ENCODE measurements around the gene PELI2.

Gene PELI2

DNA sequence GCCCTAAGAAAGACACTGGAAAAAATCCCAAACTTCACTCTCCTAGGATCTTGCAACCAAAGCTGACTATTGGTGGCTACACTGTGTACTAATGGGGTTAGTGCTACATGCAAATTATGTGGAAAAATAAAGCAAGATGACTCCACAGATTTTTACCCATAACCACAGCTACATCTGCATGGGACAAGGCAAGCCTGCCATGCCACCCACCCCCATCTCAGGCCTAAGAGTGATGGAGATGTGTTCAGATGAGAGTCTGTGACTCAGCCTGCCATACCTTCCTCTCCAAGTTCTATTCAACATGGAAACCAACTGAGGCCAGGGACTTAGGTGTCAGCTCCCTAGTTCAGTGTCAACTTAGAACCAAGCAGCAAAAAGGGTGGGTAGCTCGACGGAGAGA lies 206.2 kb downstream of the PELI2 start:
- DNase-seq (ENCODE audit: low read depth), result no peak
- no peak for TF ChIP-seq CTCF (IDR thresholded peaks at IDR 0.05; ENCODE audit: control insufficient read depth, insufficient read depth, low read depth, low read length, missing control alignments)
- H3K4me3 ChIP-seq (ENCODE audit: control insufficient read depth, low read depth, low read length), result no peak overlapping the region

- TF ChIP-seq CTCF (IDR thresholded peaks at IDR 0.05; ENCODE audit: control insufficient read depth, insufficient read depth, low read depth, low read length, missing control alignments), result no peak
- no peak overlapping the region for H3K4me3 ChIP-seq (ENCODE audit: control insufficient read depth, low read depth, low read length)
- DNase-seq (ENCODE audit: low read depth), result no peak
These were observed 206.9 kb downstream of the PELI2 start for GRCh38 chr14:56324856-56325699.

- DNase-seq (ENCODE audit: low read depth), result no peak
- TF ChIP-seq CTCF (IDR thresholded peaks at IDR 0.05; ENCODE audit: control insufficient read depth, insufficient read depth, low read depth, low read length, missing control alignments), result no peak
- no peak overlapping the region for H3K4me3 ChIP-seq (ENCODE audit: control insufficient read depth, low read depth, low read length)
These were observed 209.8 kb downstream of the PELI2 start for GRCh38 chr14:56328021-56328420.

DNA sequence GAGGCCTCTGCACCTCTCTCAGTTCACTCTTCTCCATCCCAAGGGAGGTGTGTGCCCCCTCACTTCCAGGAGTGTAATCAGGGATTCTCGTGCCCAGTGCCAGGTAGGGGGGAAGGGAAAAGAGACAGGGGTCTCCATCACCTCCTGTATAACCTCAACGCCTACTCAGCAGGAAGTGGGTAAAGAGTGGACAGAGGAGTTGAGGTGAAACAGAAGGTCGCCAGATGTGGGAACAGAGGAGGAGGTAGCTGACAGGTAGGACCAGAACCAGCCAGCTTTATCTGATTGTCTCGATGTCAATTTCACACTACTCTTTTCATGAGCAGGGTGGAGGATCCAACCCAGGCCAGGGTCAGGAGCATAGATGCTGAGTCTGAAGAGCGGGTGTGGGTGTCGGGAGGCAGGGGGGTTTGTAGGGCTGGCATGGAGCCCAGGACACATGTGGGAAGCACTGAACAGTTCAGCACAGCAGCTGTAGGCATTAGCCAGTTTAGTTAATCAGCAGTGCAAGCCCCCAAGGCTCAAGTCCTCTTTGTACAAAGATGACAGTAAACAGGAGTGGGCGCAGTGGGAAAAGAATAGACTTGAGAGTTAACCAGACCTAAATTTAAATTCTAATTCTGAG lies 213.5 kb downstream of the PELI2 start:
- TF ChIP-seq CTCF (IDR thresholded peaks at IDR 0.05; ENCODE audit: control insufficient read depth, insufficient read depth, low read depth, low read length, missing control alignments), result no peak
- H3K4me3 ChIP-seq (ENCODE audit: control insufficient read depth, low read depth, low read length), result no peak overlapping the region
- DNase-seq (ENCODE audit: low read depth), result no peak

GRCh38 chr14:56333359-56334292 lies 215.4 kb downstream of the PELI2 start:
- no peak overlapping the region for H3K4me3 ChIP-seq (ENCODE audit: control insufficient read depth, low read depth, low read length)
- DNase-seq (ENCODE audit: low read depth), result no peak
- TF ChIP-seq CTCF (IDR thresholded peaks at IDR 0.05; ENCODE audit: control insufficient read depth, insufficient read depth, low read depth, low read length, missing control alignments), result no peak

DNA sequence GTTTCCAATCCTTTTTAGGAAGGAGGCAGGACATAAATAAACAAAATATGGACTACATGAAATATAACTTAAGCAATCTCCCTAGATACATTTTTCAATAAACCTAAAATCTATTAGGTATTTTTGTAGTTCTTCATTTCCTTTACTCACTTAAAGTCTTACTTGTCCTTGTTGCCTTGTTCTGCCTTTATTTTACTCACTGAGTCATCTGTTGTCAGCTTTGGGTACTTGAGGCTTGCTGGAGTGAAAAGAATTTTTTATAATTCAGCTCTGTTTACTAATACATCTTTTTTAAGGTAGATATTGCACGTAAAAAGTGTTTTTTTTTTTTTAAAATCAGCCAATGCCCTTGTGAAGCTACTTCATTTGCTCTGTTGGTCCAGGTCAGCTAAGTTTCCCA lies 216.2 kb downstream of the PELI2 start:
- H3K4me3 ChIP-seq (ENCODE audit: control insufficient read depth, low read depth, low read length), result no peak overlapping the region
- no peak for DNase-seq (ENCODE audit: low read depth)

More for the DNA sequence above, 216.2 kb downstream of the PELI2 start:
- no peak for TF ChIP-seq CTCF (IDR thresholded peaks at IDR 0.05; ENCODE audit: control insufficient read depth, insufficient read depth, low read depth, low read length, missing control alignments)

Data from AG09309 (cell line).